ENCODE measurements around the gene NCBP3.
"Not testable (repeated sequence)": the region's sequence is repeated elsewhere in the genome, so short reads cannot be mapped to it uniquely, and the experiment has no call there.

Gene NCBP3

GRCh38 chr17:3846437-3847164 lies 555 bp upstream of the NCBP3 start:
- DNase-seq = no peak

GRCh38 chr17:3845291-3845620 lies 790 bp downstream of the NCBP3 start:
- DNase-seq = no peak

- DNase-seq = not testable (repeated sequence)
Observed at GRCh38 chr17:3844556-3844955, 1.5 kb downstream of the NCBP3 start.

- DNase-seq = no peak
Observed at GRCh38 chr17:3843935-3844516, 2.0 kb downstream of the NCBP3 start.

- no peak for DNase-seq
Observed at GRCh38 chr17:3838206-3838605, 7.8 kb downstream of the NCBP3 start.

GRCh38 chr17:3836551-3836950 lies 9.5 kb downstream of the NCBP3 start:
- no peak for DNase-seq

- no peak for DNase-seq
Observed at GRCh38 chr17:3835410-3836229, 10.4 kb downstream of the NCBP3 start.

- no peak for DNase-seq
Observed at GRCh38 chr17:3834811-3835210, 11.2 kb downstream of the NCBP3 start.

- DNase-seq = no peak
Observed at GRCh38 chr17:3828852-3829232, 17.2 kb downstream of the NCBP3 start.

- DNase-seq = no peak
Observed at GRCh38 chr17:3828151-3828851, 17.7 kb downstream of the NCBP3 start.

- no peak for DNase-seq
Observed at GRCh38 chr17:3827124-3827773, 18.8 kb downstream of the NCBP3 start.

GRCh38 chr17:3826191-3826590 lies 19.9 kb downstream of the NCBP3 start:
- DNase-seq = no peak

GRCh38 chr17:3821101-3821500 lies 24.9 kb downstream of the NCBP3 start:
- no peak for DNase-seq

GRCh38 chr17:3818786-3819185 lies 27.3 kb downstream of the NCBP3 start:
- DNase-seq = no peak

- DNase-seq = no peak
Observed at GRCh38 chr17:3817851-3818605, 28.0 kb downstream of the NCBP3 start.

- no peak for DNase-seq
Observed at GRCh38 chr17:3815925-3816324, 30.1 kb downstream of the NCBP3 start.

- DNase-seq = no peak
Observed at GRCh38 chr17:3815122-3815521, 30.9 kb downstream of the NCBP3 start.

- DNase-seq = no peak
Observed at GRCh38 chr17:3814361-3814760, 31.7 kb downstream of the NCBP3 start.

GRCh38 chr17:3813171-3813570 lies 32.9 kb downstream of the NCBP3 start:
- no peak for DNase-seq

- DNase-seq = no peak
Observed at GRCh38 chr17:3812771-3813170, 33.3 kb downstream of the NCBP3 start.

GRCh38 chr17:3812284-3812683 lies 33.8 kb downstream of the NCBP3 start:
- no peak for DNase-seq

- DNase-seq = no peak
Observed at GRCh38 chr17:3810019-3810418, 36.0 kb downstream of the NCBP3 start.

Data from NCI-H1417 treated with DMSO at 0.1 percent for 48 hours (cell line).